ENCODE data around the gene SIGLEC9. TPM values are rescaled to one million over a fixed set of nuclear protein-coding genes. Genes with fewer than 3 reads are reported as not detected.

Gene SIGLEC9
- total RNA-seq, 6 experiments from 2014 or later = 3.8 to 7.9 (median 4.1) TPM

DNA sequence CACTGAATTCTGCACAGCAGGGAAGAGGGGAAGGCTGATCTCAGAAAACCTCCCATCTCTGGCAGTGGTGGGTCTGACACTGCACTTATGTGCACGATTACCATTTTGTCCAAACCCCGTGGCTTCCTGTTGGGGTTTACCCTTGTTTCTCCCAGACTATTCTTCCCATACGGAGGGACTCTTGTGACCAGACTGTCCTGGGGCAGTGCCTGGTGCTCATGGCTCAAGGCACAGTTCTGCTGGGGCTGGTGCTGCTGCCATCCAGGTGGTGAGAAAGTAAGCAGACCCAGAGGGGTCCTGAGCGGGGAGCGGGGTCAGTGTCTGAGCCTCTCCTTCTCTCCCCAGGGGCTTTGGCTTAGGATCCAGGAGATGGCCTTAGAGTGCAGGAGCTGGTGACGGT lies 5.1 kb upstream of the SIGLEC9 start:
- H3K27me3 ChIP-seq = no peaks in the 10 kb centered on the region
- no peak overlapping the region for H3K4me3 ChIP-seq
- H3K9me3 ChIP-seq = no peaks in the 10 kb centered on the region
- TF ChIP-seq POLR2A (IDR thresholded peaks at IDR 0.05) = no peak
- ATAC-seq (peak in 2 of 4 donors; percentile 21 to 34), DNase-seq (peak in 1 of 3 donors; percentile 40)
- whole genome bisulfite sequencing (ENCODE audit: insufficient coverage, low coverage, low lambda C conversion rate, missing lambda C conversion rate) = 21% methylated on average over 2 of the region's 6 CpGs
- H3K4me1 ChIP-seq = no peaks in the 10 kb centered on the region
- H3K36me3 ChIP-seq = no peaks in the 10 kb centered on the region
- intact Hi-C loops (cut with DNase I) = loop anchor here in 1 of 2 donors (10.0 kb wide), 1 partner anchor 475 kb away; no protein-coding TSS in a partner anchor
- H3K27ac ChIP-seq = no peak overlapping the region

DNA sequence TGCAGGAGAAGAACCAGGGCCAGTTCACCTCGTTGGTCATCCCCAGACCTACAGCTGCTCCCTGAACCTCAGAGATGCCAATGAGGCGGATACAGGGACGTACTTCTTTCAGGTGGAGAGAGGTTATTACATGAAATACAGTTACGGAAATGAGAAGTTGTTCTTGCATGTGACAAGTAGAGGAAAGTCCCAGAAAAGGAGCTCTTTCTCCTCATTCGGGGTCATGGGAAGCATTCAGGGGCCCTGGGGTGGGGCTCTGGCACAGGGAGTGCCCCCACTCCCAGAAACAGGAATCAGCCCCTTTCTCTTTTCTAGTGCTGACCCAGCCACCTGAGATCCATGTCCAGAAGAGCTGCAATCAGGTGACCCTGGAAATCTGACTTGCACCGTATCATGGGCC lies 4.5 kb upstream of the SIGLEC9 start:
- H3K36me3 ChIP-seq = no peaks in the 10 kb centered on the region
- ATAC-seq (no peak), DNase-seq (peak in 1 of 3 donors; percentile 9)
- H3K27me3 ChIP-seq = no peaks in the 10 kb centered on the region
- WGBS (ENCODE audit: insufficient coverage, low coverage, low lambda C conversion rate, missing lambda C conversion rate) = 53% methylated on average over 3 of the region's 6 CpGs
- no peak overlapping the region for H3K4me3 ChIP-seq
- no peak overlapping the region for H3K27ac ChIP-seq
- H3K9me3 ChIP-seq = no peaks in the 10 kb centered on the region
- TF ChIP-seq, protein P1, sequence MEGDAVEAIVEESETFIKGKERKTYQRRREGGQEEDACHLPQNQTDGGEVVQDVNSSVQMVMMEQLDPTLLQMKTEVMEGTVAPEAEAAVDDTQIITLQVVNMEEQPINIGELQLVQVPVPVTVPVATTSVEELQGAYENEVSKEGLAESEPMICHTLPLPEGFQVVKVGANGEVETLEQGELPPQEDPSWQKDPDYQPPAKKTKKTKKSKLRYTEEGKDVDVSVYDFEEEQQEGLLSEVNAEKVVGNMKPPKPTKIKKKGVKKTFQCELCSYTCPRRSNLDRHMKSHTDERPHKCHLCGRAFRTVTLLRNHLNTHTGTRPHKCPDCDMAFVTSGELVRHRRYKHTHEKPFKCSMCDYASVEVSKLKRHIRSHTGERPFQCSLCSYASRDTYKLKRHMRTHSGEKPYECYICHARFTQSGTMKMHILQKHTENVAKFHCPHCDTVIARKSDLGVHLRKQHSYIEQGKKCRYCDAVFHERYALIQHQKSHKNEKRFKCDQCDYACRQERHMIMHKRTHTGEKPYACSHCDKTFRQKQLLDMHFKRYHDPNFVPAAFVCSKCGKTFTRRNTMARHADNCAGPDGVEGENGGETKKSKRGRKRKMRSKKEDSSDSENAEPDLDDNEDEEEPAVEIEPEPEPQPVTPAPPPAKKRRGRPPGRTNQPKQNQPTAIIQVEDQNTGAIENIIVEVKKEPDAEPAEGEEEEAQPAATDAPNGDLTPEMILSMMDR (IDR thresholded peaks at IDR 0.05) = no peak
- no peak for TF ChIP-seq POLR2A (IDR thresholded peaks at IDR 0.05)
- no peaks in the 10 kb centered on the region for H3K4me1 ChIP-seq
- intact Hi-C loops (cut with DNase I) = no loop called here

DNA sequence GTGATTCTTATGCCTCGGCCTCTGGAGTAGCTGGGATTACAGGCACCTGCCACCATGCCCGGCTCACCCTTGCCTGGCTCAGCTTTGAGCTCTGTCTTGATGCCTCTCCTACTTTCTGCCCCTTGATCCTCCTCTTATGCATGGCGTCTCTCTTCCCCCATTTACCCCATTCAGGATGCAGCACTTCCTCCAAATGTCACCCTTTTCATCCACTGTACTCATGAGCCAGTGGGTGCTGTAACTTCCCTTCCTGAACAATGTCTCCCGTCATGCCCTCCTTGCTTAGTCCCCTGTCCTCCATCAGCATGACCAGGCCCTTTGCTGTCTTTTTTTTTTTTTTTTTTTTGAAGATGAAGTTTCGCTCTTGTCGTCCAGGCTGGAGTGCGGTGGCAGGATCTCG lies 3.4 kb upstream of the SIGLEC9 start:
- Histone ChIP-seq H3K4me3 (no peak overlapping the region), H3K9me3 (no peaks in the 10 kb centered on the region), H3K36me3 (no peaks in the 10 kb centered on the region), H3K4me1 (no peaks in the 10 kb centered on the region), H3K27ac (peak overlapping the region in 1 of 3 donors; percentile 54), H3K27me3 (no peaks in the 10 kb centered on the region)
- DNase-seq (peak in 1 of 3 donors; percentile 33), ATAC-seq (peak in 3 of 4 donors; percentile 5 to 19 (median 13))
- intact Hi-C loops (cut with DNase I) = no loop called here
- WGBS (ENCODE audit: insufficient coverage, low coverage, low lambda C conversion rate, missing lambda C conversion rate) = 77% methylated on average over 7 of the region's 8 CpGs
- TF ChIP-seq, protein P1 (IDR thresholded peaks at IDR 0.05) = no peak
- no peak for TF ChIP-seq POLR2A (IDR thresholded peaks at IDR 0.05)

DNA sequence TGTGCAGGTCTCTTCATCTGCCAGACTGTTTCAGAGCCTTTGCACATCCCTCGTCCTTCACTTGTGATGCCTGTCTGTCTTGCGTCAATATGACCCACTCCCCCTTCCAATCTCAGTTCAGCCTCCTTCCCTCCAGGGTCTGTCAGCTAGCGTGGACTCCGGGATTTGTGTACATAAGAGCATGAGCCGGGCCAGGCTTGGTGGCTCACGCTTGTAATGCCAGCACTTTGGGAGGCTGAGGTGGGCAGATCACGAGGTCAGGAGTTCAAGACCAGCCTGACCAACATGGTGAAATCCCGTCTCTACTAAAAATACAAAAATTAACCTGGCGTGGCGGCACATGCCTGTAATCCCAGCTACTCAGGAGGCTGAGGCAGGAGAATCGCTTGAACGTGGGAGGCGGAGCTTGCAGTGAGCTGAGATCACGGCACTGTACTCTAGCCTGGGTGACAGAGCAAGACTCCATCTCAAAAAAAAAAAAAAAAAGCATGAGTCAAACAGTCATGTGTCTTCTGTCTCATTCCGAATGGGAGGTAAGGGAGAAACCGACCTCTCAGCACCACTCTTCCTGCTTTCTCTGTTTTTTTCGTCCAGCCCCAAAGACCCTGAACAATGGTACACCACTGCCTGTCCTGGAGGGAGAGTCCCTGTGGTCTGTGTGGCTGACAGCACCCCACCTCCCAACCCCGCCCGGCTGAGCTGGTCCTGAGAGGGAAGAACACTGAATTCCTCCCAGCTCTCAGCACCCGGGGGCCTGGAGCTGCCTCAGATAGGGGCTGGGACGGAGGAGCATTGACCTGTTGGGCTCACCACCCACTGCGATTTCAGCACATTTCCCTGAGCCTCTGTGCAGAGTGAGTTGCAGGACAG lies 2.4 kb upstream of the SIGLEC9 start:
- Histone ChIP-seq H3K27ac (peak overlapping the region; percentile 47 to 78 (median 60)), H3K9me3 (no peaks in the 10 kb centered on the region), H3K4me1 (no peaks in the 10 kb centered on the region), H3K36me3 (no peaks in the 10 kb centered on the region), H3K4me3 (no peak overlapping the region), H3K27me3 (no peaks in the 10 kb centered on the region)
- peak; percentile 10 for TF ChIP-seq POLR2A (IDR thresholded peaks at IDR 0.05)
- TF ChIP-seq, protein P1 (IDR thresholded peaks at IDR 0.05) = no peak
- DNase-seq (peak in 1 of 3 donors; percentile 65), ATAC-seq (peak; percentile 12 to 30 (median 20))
- 40% methylated on average over 20 of the region's 22 CpGs for WGBS (ENCODE audit: insufficient coverage, low coverage, low lambda C conversion rate, missing lambda C conversion rate)
- intact Hi-C loops (cut with DNase I) = no loop called here

DNA sequence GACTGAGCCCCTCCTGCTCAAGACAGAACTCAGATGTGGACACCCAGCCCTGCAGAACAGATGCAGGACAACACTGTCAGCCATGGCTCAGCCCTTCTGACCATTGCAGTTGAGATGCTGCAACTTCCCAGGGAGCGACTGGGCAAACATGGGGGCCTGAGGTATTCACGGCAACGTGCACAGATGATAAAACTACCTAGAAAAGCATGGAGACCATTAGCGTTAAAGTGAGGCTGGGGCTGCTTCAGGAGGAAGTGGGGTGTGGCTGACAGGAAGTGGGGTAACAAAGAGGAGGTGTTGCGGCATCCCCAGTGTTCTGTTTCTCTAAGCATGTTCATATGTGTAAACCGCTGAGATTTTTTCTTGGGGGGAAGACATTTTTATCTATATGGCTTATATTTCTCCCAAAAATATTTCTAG lies 1.3 kb upstream of the SIGLEC9 start:
- 27% methylated on average over 5 of the region's 6 CpGs for WGBS (ENCODE audit: insufficient coverage, low coverage, low lambda C conversion rate, missing lambda C conversion rate)
- DNase-seq (peak in 1 of 3 donors; percentile 62), ATAC-seq (peak in 3 of 4 donors; percentile 15 to 26 (median 23))
- Histone ChIP-seq H3K4me3 (no peak overlapping the region), H3K27me3 (no peaks in the 10 kb centered on the region), H3K4me1 (no peaks in the 10 kb centered on the region), H3K27ac (peak overlapping the region; percentile 47 to 81 (median 60)), H3K36me3 (no peaks in the 10 kb centered on the region), H3K9me3 (no peaks in the 10 kb centered on the region)
- intact Hi-C loops (cut with DNase I) = no loop called here
- no peak for TF ChIP-seq POLR2A (IDR thresholded peaks at IDR 0.05)
- TF ChIP-seq, protein P1 (IDR thresholded peaks at IDR 0.05) = no peak
